Endothelial cell of umbilical vein (primary cell): ENCODE data around the gene RPE. TPM values are rescaled to one million over a fixed set of nuclear protein-coding genes. Genes with fewer than 3 reads are reported as not detected.

Experiments used
- BruUV-seq: library from RNA; stranded (reverse); fragments of 400-500 nt; replicated peaks from 2 replicates; lab custom pipeline; 2021; lab: Mats Ljungman, UMichigan
- CTCF ChIA-PET: fragments of 300-600, 350-600 bp; sonication (Branson Sonifier 250); formaldehyde crosslinking; loops from one replicate; lab custom pipeline; 2021; ENCODE audit warnings: antibody characterized with exemption, inconsistent platforms; lab: Charles Lee
- POLR2A ChIA-PET: fragments of 300-600, 350-600 bp; sonication (Branson Sonifier 250); formaldehyde crosslinking; loops from one replicate; lab custom pipeline; 2021; ENCODE audit warnings: antibody characterized with exemption, inconsistent platforms; lab: Charles Lee
- DNase-seq: peaks from one replicate; pipeline ENCODE4 v3.0.0-alpha.2; 2011; ENCODE audit warnings: low read depth, low spot score
- FAIRE-seq: peaks from 2 replicates; lab custom pipeline; 2011; peaks lifted over from hg19 to GRCh38; lab: Jason Lieb, UNC
- H2AFZ ChIP-seq: 2 replicates; pipeline ENCODE4 v1.6.0; 2012; ENCODE audit warnings: low read depth, low read length, control low read depth, inconsistent platforms
- H3K27ac ChIP-seq: 2 replicates; pipeline ENCODE4 v1.5.1; 2011; ENCODE audit warnings: low read depth, mild to moderate bottlenecking, control low read depth, low read length, moderate library complexity; ENCODE audit not compliant: insufficient read depth
- H3K27me3 ChIP-seq, 2 experiments: 2 replicates each; pipeline versions ENCODE4 v1.6.0 to v1.6.1; 2011; ENCODE audit warnings: low read length in 2 of 2, mixed read lengths in 1 of 2; ENCODE audit not compliant: control insufficient read depth in 2 of 2, insufficient read depth in 2 of 2
- H3K36me3 ChIP-seq, 2 experiments: 2 replicates in 1 of 2; 3 replicates in 1 of 2; pipeline ENCODE4 v1.5.1; 2011; ENCODE audit warnings: low read length in 2 of 2, mild to moderate bottlenecking in 1 of 2, moderate library complexity in 1 of 2; ENCODE audit not compliant: control insufficient read depth in 2 of 2, insufficient read depth in 2 of 2; ENCODE audit errors: extremely low read depth in 1 of 2
- H3K4me1 ChIP-seq: 3 replicates; pipeline ENCODE4 v1.5.1; 2011; ENCODE audit warnings: mild to moderate bottlenecking, low read length; ENCODE audit not compliant: control insufficient read depth, insufficient read depth; ENCODE audit errors: extremely low read depth
- H3K4me2 ChIP-seq: 2 replicates; pipeline ENCODE4 v1.6.1; 2011; ENCODE audit warnings: low read length, control low read depth, mixed read lengths; ENCODE audit not compliant: insufficient read depth
- H3K4me3 ChIP-seq, 3 experiments: fragments of 200-600 bp in 1 of 3; sonication (generic), shearing (Covaris generic) in 1 of 3; replicated peaks in 1 of 3; 2 replicates each; pipeline ENCODE4 v1.5.1; 2011 to 2016; ENCODE audit warnings: control low read depth in 3 of 3, low read length in 3 of 3, mild to moderate bottlenecking in 2 of 3, inconsistent platforms in 1 of 3, low read depth in 1 of 3, moderate library complexity in 1 of 3; ENCODE audit not compliant: insufficient read depth in 1 of 3
- H3K79me2 ChIP-seq: 2 replicates; pipeline ENCODE4 v1.6.0; 2012; ENCODE audit warnings: low read length, inconsistent platforms; ENCODE audit not compliant: control insufficient read depth, insufficient read depth
- H3K9ac ChIP-seq: replicated peaks from 2 replicates; pipeline ENCODE3; 2011; ENCODE audit warnings: low read length, control low read depth; ENCODE audit not compliant: insufficient read depth; ENCODE audit errors: extremely low read depth
- H3K9me1 ChIP-seq: replicated peaks from 3 replicates; pipeline ENCODE4 v1.6.0; 2011; ENCODE audit warnings: mild to moderate bottlenecking, low read length; ENCODE audit not compliant: control insufficient read depth, insufficient read depth; ENCODE audit errors: extremely low read depth
- H3K9me3 ChIP-seq: replicated peaks from 2 replicates; pipeline ENCODE4 v1.5.1; 2012; ENCODE audit warnings: low read length, inconsistent platforms; ENCODE audit not compliant: control insufficient read depth, insufficient read depth
- H4K20me1 ChIP-seq: replicated peaks from 2 replicates; pipeline ENCODE3; 2011; ENCODE audit warnings: mild to moderate bottlenecking, low read length; ENCODE audit not compliant: control insufficient read depth, insufficient read depth; ENCODE audit errors: extremely low read depth
- CTCF ChIP-seq, 2 donors: IDR thresholded peaks; 1 replicate in 1 of 2; 2 replicates in 1 of 2; pipeline ENCODE4 v1.5.1; 2011; ENCODE audit warnings: low read length in 2 of 2, mild to moderate bottlenecking in 2 of 2, moderate library complexity in 2 of 2, control low read depth in 1 of 2, inconsistent platforms in 1 of 2, low read depth in 1 of 2; ENCODE audit not compliant: insufficient read depth in 1 of 2; ENCODE audit errors: extremely low read depth in 1 of 2
- EZH2 ChIP-seq: IDR thresholded peaks from 2 replicates; pipeline ENCODE4 v1.6.1; 2012; ENCODE audit warnings: borderline replicate concordance, low read depth, mild to moderate bottlenecking, moderate library complexity, low read length, inconsistent platforms; ENCODE audit not compliant: severe bottlenecking
- FOS ChIP-seq: IDR thresholded peaks from 2 replicates; pipeline ENCODE4 v1.6.1; 2011; ENCODE audit warnings: mild to moderate bottlenecking, low read length, moderate library complexity, borderline replicate concordance; ENCODE audit not compliant: insufficient read depth
- GATA2 ChIP-seq: IDR thresholded peaks from 2 replicates; pipeline ENCODE4 v1.7.0; 2011; ENCODE audit warnings: low read depth, mild to moderate bottlenecking, moderate library complexity, mixed read lengths, low read length; ENCODE audit not compliant: insufficient read length, insufficient read depth
- JUN ChIP-seq: IDR thresholded peaks from 2 replicates; pipeline ENCODE4 v1.6.1; 2011; ENCODE audit warnings: borderline replicate concordance, low read depth; ENCODE audit not compliant: insufficient read length, insufficient read depth
- MYC ChIP-seq: IDR thresholded peaks from one replicate; pipeline ENCODE4 v1.6.1; 2011; ENCODE audit warnings: mild to moderate bottlenecking, low read depth, low read length
- POLR2A ChIP-seq: IDR thresholded peaks from 2 replicates; pipeline ENCODE4 v1.6.1; 2012; ENCODE audit warnings: low read depth, mild to moderate bottlenecking, control low read depth, low read length
- POLR2AphosphoS5 ChIP-seq: IDR thresholded peaks from 2 replicates; pipeline ENCODE4 v1.6.1; 2012; ENCODE audit warnings: low read depth, mild to moderate bottlenecking, control low read depth, low read length, moderate library complexity; ENCODE audit not compliant: insufficient read depth
- dilution Hi-C: fragments of 300-500 bp; cut with MboI; formaldehyde crosslinking; loops from one replicate; pipeline ENCODE4 v1.15.0; 2019; ENCODE audit warnings: low sequenced_read_pairs; ENCODE audit not compliant: extremely low pct_ligation_motif_present
- intact Hi-C: fragments of 100-400 bp; cut with micrococcal nuclease; formaldehyde crosslinking; loops from one replicate; pipeline ENCODE4 v1.10.0; 2022
- polyA plus RNA-seq, 4 experiments: library from polyadenylated mRNA; depleted of rRNA in 3 of 4; stranded (reverse) in 3 of 4; unstranded in 1 of 4; fragments of >200 nt; gene quantifications; 2 replicates each; pipeline versions ENCODE4 v1.2.1 to v1.2.3, GENCODE V29; 2011 to 2012; ENCODE audit warnings: missing spikeins in 1 of 4
- total RNA-seq: library from RNA; stranded (reverse); gene quantifications from 2 replicates; pipeline ENCODE4 v1.2.3, GENCODE V29; 2021
- TF ChIP-seq, protein P1 (sequence below): IDR thresholded peaks from 2 replicates; pipeline ENCODE4 v1.6.1; 2011; ENCODE audit not compliant: insufficient read depth, insufficient read length

Gene RPE
- total and polyA plus RNA-seq, 2 donors (not counting 3 experiments of a cell fraction or from before 2014, with no cell fraction given), result 60.7 to 97.4 TPM

GRCh38 chr2:210022824-210023223, 20.4 kb downstream of the RPE start:
- FAIRE-seq, result no peak
- Histone ChIP-seq H3K4me3 (no peak overlapping the region), H2AFZ (no peak overlapping the region), H3K4me1 (no peaks in the 10 kb centered on the region), H3K79me2 (no peaks in the 10 kb centered on the region), H3K9me1 (no peaks in the 10 kb centered on the region), H3K27ac (no peak overlapping the region), H3K9ac (no peak overlapping the region), H3K9me3 (no peaks in the 10 kb centered on the region), H4K20me1 (no peaks in the 10 kb centered on the region), H3K4me2 (no peak overlapping the region), H3K27me3 (no peaks in the 10 kb centered on the region), H3K36me3 (peaks cover 2 to 28% of the 10 kb centered on the region in 2 experiments)
- no peak for DNase-seq
- intact Hi-C loops (no loop called here), dilution Hi-C loops (no loop called here)
- POLR2A ChIA-PET, result no interaction called here
- no TSS peak for BruUV-seq
- TF ChIP-seq FOS, result no peak
- no peak for TF ChIP-seq MYC
- no peak for TF ChIP-seq JUN
- no peak for TF ChIP-seq EZH2
- no peak for TF ChIP-seq POLR2A
- no peak for TF ChIP-seq POLR2AphosphoS5
- no peak for TF ChIP-seq GATA2
- TF ChIP-seq, protein P1, sequence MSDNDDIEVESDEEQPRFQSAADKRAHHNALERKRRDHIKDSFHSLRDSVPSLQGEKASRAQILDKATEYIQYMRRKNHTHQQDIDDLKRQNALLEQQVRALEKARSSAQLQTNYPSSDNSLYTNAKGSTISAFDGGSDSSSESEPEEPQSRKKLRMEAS, result no peak
- TF ChIP-seq CTCF (IDR thresholded peaks at IDR 0.05; ENCODE audit: extremely low read depth in 1 of 2, insufficient read depth in 1 of 2, low read depth in 1 of 2, low read length in 2 of 2), result no peak
- CTCF ChIA-PET, result no interaction called here
